Ascending aorta (tissue), 2 donors: ENCODE results near the gene DCHS1. TPM values are rescaled to one million over a fixed set of nuclear protein-coding genes. Genes with fewer than 3 reads are reported as not detected.

Source experiments
- DNase-seq, 2 donors: peaks; one replicate each; pipeline ENCODE4 v3.0.0-alpha.2; 2019; ENCODE audit warnings: low spot score in 2 of 2
- H3K27ac ChIP-seq, 2 donors: fragments of 200-600 bp; sonication (generic); one replicate each; pipeline ENCODE4 v1.5.1; 2016 to 2017; ENCODE audit warnings: mild to moderate bottlenecking in 1 of 2
- H3K27me3 ChIP-seq: fragments of 200-600 bp; sonication (generic); one replicate; pipeline ENCODE4 v1.5.1; 2017
- H3K36me3 ChIP-seq, 2 donors: fragments of 200-600 bp; sonication (generic); one replicate each; pipeline ENCODE4 v1.5.1; 2016
- H3K4me1 ChIP-seq, 2 donors: fragments of 200-600 bp; sonication (generic); one replicate each; pipeline ENCODE4 v1.5.1; 2016 to 2017; ENCODE audit warnings: mild to moderate bottlenecking in 1 of 2
- H3K4me3 ChIP-seq, 2 donors: fragments of 200-600 bp; sonication (generic); one replicate each; pipeline ENCODE4 v1.5.1; 2016 to 2017; ENCODE audit warnings: mild to moderate bottlenecking in 1 of 2
- H3K9me3 ChIP-seq, 2 donors: fragments of 200-600 bp; sonication (generic); one replicate each; pipeline ENCODE4 v1.5.1; 2016
- CTCF ChIP-seq, 3 experiments: fragments of 200-600 bp in 2 of 3; fragments of 450-650 bp in 1 of 3; sonication (generic) in 2 of 3; IDR thresholded peaks; one replicate each; pipeline ENCODE4 v1.5.1; 2016 to 2019; ENCODE audit warnings: antibody characterized with exemption in 3 of 3, mild to moderate bottlenecking in 1 of 3, moderate library complexity in 1 of 3
- intact Hi-C: fragments of 100-400 bp; cut with DNase I; formaldehyde crosslinking; loops from one replicate; pipeline ENCODE4 v1.15.1; 2023
- total RNA-seq: library from RNA; depleted of rRNA; stranded (reverse); fragments of >200 nt; gene quantifications from one replicate; pipeline ENCODE4 v1.1.0, GENCODE V29; 2016

The DCHS1 gene
- total RNA-seq, 1 donor from 2014 or later: 58.0 TPM

- peak overlapping the region; percentile 27 to 38 for H3K27ac ChIP-seq
- TF ChIP-seq CTCF (IDR thresholded peaks at IDR 0.05): no peak
- peaks cover 14 to 38% of the 10 kb centered on the region in 2 donors for H3K4me1 ChIP-seq
Measured at GRCh38 chr11:6637871-6638270, 17.7 kb downstream of the DCHS1 start.

GRCh38 chr11:6636480-6636879, 19.1 kb downstream of the DCHS1 start:
- Histone ChIP-seq H3K27me3 (no peaks in the 10 kb centered on the region), H3K27ac (peak overlapping the region; percentile 24 to 62), H3K4me1 (peaks cover 14 to 38% of the 10 kb centered on the region in 2 donors), H3K9me3 (no peaks in the 10 kb centered on the region), H3K4me3 (no peak overlapping the region), H3K36me3 (peaks cover 41 to 47% of the 10 kb centered on the region in 2 donors)
- DNase-seq: no peak
- intact Hi-C loops: loop anchor here (5.0 kb wide), 1 partner anchor 36 kb away; no protein-coding TSS in a partner anchor
- TF ChIP-seq CTCF (IDR thresholded peaks at IDR 0.05): no peak

More at GRCh38 chr11:6637871-6638270, 17.7 kb downstream of the DCHS1 start:
- no peaks in the 10 kb centered on the region for H3K27me3 ChIP-seq
- no peaks in the 10 kb centered on the region for H3K9me3 ChIP-seq
- intact Hi-C loops: loop anchor here (5.0 kb wide), 1 partner anchor 34 kb away; no protein-coding TSS in a partner anchor
- H3K36me3 ChIP-seq: peaks cover 29 to 33% of the 10 kb centered on the region in 2 donors
- H3K4me3 ChIP-seq: no peak overlapping the region
- DNase-seq: no peak

GRCh38 chr11:6635082-6635932, 20.3 kb downstream of the DCHS1 start:
- no peak overlapping the region for H3K4me3 ChIP-seq
- peaks cover 14 to 38% of the 10 kb centered on the region in 2 donors for H3K4me1 ChIP-seq
- intact Hi-C loops: loop anchor here (5.0 kb wide), 1 partner anchor 37 kb away; no protein-coding TSS in a partner anchor
- peaks cover 45 to 48% of the 10 kb centered on the region in 2 donors for H3K36me3 ChIP-seq
- no peak for DNase-seq
- H3K27ac ChIP-seq: peak overlapping the region; percentile 48 to 62
- no peaks in the 10 kb centered on the region for H3K9me3 ChIP-seq
- TF ChIP-seq CTCF (IDR thresholded peaks at IDR 0.05): no peak
- H3K27me3 ChIP-seq: no peaks in the 10 kb centered on the region

- no peak for TF ChIP-seq CTCF (IDR thresholded peaks at IDR 0.05)
- Histone ChIP-seq H3K27ac (no peak overlapping the region), H3K4me1 (peaks cover 14 to 38% of the 10 kb centered on the region in 2 donors), H3K4me3 (no peak overlapping the region), H3K9me3 (no peaks in the 10 kb centered on the region), H3K36me3 (peaks cover 45% of the 10 kb centered on the region in 2 donors), H3K27me3 (no peaks in the 10 kb centered on the region)
- no peak for DNase-seq
- intact Hi-C loops: no loop called here
Measured at GRCh38 chr11:6634534-6634933, 21.1 kb downstream of the DCHS1 start.

- no peak overlapping the region for H3K4me3 ChIP-seq
- DNase-seq: no peak
- no peak overlapping the region for H3K27ac ChIP-seq
- peaks cover 45 to 50% of the 10 kb centered on the region in 2 donors for H3K36me3 ChIP-seq
- no peaks in the 10 kb centered on the region for H3K9me3 ChIP-seq
- no peak for TF ChIP-seq CTCF (IDR thresholded peaks at IDR 0.05)
- intact Hi-C loops: no loop called here
- peaks cover 10 to 31% of the 10 kb centered on the region in 2 donors for H3K4me1 ChIP-seq
- no peaks in the 10 kb centered on the region for H3K27me3 ChIP-seq
Measured at GRCh38 chr11:6633422-6634408, 21.9 kb downstream of the DCHS1 start.
